ENCODE data around the gene NOP14.

GRCh38 chr4:2913168-2913567 is 50.0 kb downstream of the NOP14 start:
- TF ChIP-seq, protein P1, sequence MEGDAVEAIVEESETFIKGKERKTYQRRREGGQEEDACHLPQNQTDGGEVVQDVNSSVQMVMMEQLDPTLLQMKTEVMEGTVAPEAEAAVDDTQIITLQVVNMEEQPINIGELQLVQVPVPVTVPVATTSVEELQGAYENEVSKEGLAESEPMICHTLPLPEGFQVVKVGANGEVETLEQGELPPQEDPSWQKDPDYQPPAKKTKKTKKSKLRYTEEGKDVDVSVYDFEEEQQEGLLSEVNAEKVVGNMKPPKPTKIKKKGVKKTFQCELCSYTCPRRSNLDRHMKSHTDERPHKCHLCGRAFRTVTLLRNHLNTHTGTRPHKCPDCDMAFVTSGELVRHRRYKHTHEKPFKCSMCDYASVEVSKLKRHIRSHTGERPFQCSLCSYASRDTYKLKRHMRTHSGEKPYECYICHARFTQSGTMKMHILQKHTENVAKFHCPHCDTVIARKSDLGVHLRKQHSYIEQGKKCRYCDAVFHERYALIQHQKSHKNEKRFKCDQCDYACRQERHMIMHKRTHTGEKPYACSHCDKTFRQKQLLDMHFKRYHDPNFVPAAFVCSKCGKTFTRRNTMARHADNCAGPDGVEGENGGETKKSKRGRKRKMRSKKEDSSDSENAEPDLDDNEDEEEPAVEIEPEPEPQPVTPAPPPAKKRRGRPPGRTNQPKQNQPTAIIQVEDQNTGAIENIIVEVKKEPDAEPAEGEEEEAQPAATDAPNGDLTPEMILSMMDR (IDR thresholded peaks at IDR 0.05; ENCODE audit: borderline replicate concordance, extremely low read depth, low read length, poor library complexity, severe bottlenecking) = no peak
- TF ChIP-seq EZH2 (IDR thresholded peaks at IDR 0.05; ENCODE audit: borderline replicate concordance, low read depth, low read length, severe bottlenecking) = no peak
